Effector memory CD4-positive, alpha-beta T cell (primary cell): ENCODE results near the gene PARD3B.

Experiments
- DNase-seq, 3 donors: peaks; one replicate each; pipeline ENCODE4 v3.0.0-alpha.2; 2020
- H3K27ac ChIP-seq: 2 replicates; pipeline ENCODE4 v1.7.0; 2013; ENCODE audit warnings: mild to moderate bottlenecking, low read length, moderate library complexity; ENCODE audit not compliant: insufficient read depth, poor library complexity, severe bottlenecking
- H3K27me3 ChIP-seq: replicated peaks from 2 replicates; pipeline ENCODE4 v1.7.0; 2013; ENCODE audit warnings: mild to moderate bottlenecking, low read length; ENCODE audit not compliant: insufficient read depth, control insufficient read depth, poor library complexity, severe bottlenecking
- H3K36me3 ChIP-seq: 2 replicates; pipeline ENCODE4 v1.7.0; 2013; ENCODE audit warnings: mild to moderate bottlenecking, low read length, moderate library complexity; ENCODE audit not compliant: control insufficient read depth, insufficient read depth
- H3K4me1 ChIP-seq: 2 replicates; pipeline ENCODE4 v1.7.0; 2013; ENCODE audit warnings: low read length, mild to moderate bottlenecking; ENCODE audit not compliant: control insufficient read depth, insufficient read depth, poor library complexity, severe bottlenecking
- H3K4me3 ChIP-seq: 2 replicates; pipeline ENCODE4 v1.7.0; 2013; ENCODE audit warnings: low read length, low read depth, mild to moderate bottlenecking; ENCODE audit not compliant: insufficient read depth, poor library complexity, severe bottlenecking
- H3K9me3 ChIP-seq: 2 replicates; pipeline ENCODE4 v1.7.0; 2013; ENCODE audit warnings: mild to moderate bottlenecking, low read length, moderate library complexity; ENCODE audit not compliant: control insufficient read depth

The PARD3B gene

DNA sequence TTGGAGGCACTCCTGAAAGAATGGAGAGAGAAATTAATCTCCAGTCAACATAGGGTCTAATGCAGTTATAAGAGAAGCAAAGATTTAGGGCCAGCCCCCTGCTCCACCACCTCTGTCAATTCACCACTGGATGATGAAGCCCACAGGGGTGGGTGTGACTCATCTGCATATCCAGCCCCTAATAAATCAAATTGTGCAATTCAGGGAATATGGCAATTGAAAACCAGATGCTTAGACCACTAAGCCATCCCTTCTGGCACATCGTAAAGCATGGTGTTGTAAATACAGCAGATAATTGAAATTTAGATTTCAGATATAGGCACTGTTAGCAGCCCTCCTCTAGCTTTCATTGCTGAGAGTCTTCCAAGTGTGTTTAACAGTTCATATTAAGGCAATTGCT is 541.4 kb downstream of the PARD3B start:
- no peak overlapping the region for H3K27ac ChIP-seq
- H3K4me3 ChIP-seq = no peak overlapping the region
- H3K27me3 ChIP-seq = no peaks in the 10 kb centered on the region
- no peaks in the 10 kb centered on the region for H3K4me1 ChIP-seq
- H3K9me3 ChIP-seq = no peaks in the 10 kb centered on the region
- no peak for DNase-seq
- H3K36me3 ChIP-seq = no peaks in the 10 kb centered on the region

GRCh38 chr2:205087862-205088261 is 542.6 kb downstream of the PARD3B start:
- Histone ChIP-seq H3K27ac (no peak overlapping the region), H3K36me3 (no peaks in the 10 kb centered on the region), H3K27me3 (no peaks in the 10 kb centered on the region), H3K4me3 (no peak overlapping the region), H3K9me3 (no peaks in the 10 kb centered on the region), H3K4me1 (no peaks in the 10 kb centered on the region)
- DNase-seq = no peak

- DNase-seq = no peak
- Histone ChIP-seq H3K4me3 (no peak overlapping the region), H3K9me3 (no peaks in the 10 kb centered on the region), H3K27ac (no peak overlapping the region), H3K27me3 (no peaks in the 10 kb centered on the region), H3K4me1 (no peaks in the 10 kb centered on the region), H3K36me3 (no peaks in the 10 kb centered on the region)
Measured at GRCh38 chr2:205089958-205090357, 544.7 kb downstream of the PARD3B start.

DNA sequence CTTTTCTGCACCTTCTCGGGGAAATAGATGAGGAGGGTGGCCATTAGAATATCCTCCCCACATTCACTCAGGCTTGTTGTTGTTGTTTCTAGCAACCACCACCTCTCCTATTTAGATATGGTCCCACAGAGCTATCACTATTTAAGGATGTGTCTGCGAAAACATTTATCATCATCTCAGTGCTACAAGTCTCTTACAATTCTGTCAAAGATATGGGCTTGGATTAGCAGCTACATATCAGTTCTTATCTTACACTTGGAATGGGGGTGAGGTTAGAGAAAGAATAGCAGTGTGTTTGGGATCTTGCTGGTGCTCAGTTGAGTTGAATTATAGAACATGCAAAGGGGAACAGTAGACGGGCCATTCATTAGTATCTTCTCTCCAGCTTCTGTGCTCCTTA is 546.1 kb downstream of the PARD3B start:
- Histone ChIP-seq H3K4me3 (no peak overlapping the region), H3K36me3 (no peaks in the 10 kb centered on the region), H3K9me3 (no peaks in the 10 kb centered on the region), H3K27me3 (no peaks in the 10 kb centered on the region), H3K4me1 (no peaks in the 10 kb centered on the region), H3K27ac (no peak overlapping the region)
- no peak for DNase-seq

GRCh38 chr2:205094031-205094430 is 548.8 kb downstream of the PARD3B start:
- no peaks in the 10 kb centered on the region for H3K9me3 ChIP-seq
- no peak for DNase-seq
- no peak overlapping the region for H3K4me3 ChIP-seq
- H3K27ac ChIP-seq = no peak overlapping the region
- no peaks in the 10 kb centered on the region for H3K36me3 ChIP-seq
- H3K27me3 ChIP-seq = no peaks in the 10 kb centered on the region
- H3K4me1 ChIP-seq = no peaks in the 10 kb centered on the region

GRCh38 chr2:205103699-205104098 is 558.4 kb downstream of the PARD3B start:
- Histone ChIP-seq H3K9me3 (no peaks in the 10 kb centered on the region), H3K4me1 (no peaks in the 10 kb centered on the region), H3K27me3 (no peaks in the 10 kb centered on the region), H3K27ac (no peak overlapping the region), H3K4me3 (no peak overlapping the region), H3K36me3 (no peaks in the 10 kb centered on the region)
- DNase-seq = no peak

GRCh38 chr2:205107810-205108209 is 562.5 kb downstream of the PARD3B start:
- no peaks in the 10 kb centered on the region for H3K9me3 ChIP-seq
- H3K4me3 ChIP-seq = no peak overlapping the region
- H3K36me3 ChIP-seq = no peaks in the 10 kb centered on the region
- H3K27me3 ChIP-seq = no peaks in the 10 kb centered on the region
- DNase-seq = no peak
- no peaks in the 10 kb centered on the region for H3K4me1 ChIP-seq
- H3K27ac ChIP-seq = no peak overlapping the region

DNA sequence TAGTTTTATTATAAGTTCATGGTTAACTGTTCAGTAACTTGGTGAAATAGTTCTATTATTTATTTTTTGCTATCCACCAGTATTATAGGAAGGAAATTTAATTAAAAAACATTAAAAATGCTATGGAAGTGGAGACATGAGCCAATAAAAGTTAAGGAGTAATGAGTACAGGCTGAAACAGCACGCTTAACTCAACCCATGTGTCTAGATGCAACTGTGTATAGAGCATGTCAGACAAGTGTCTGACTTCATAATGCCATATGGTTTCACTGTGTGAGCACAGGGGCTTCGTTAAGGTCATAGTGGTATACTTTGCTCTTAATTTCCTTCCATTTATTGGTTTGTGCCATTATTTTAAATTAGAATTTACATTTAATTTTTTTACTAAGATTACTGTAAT is 570.2 kb downstream of the PARD3B start:
- Histone ChIP-seq H3K4me1 (no peaks in the 10 kb centered on the region), H3K27me3 (no peaks in the 10 kb centered on the region), H3K9me3 (no peaks in the 10 kb centered on the region), H3K4me3 (no peak overlapping the region), H3K36me3 (no peaks in the 10 kb centered on the region), H3K27ac (no peak overlapping the region)
- DNase-seq = no peak

DNA sequence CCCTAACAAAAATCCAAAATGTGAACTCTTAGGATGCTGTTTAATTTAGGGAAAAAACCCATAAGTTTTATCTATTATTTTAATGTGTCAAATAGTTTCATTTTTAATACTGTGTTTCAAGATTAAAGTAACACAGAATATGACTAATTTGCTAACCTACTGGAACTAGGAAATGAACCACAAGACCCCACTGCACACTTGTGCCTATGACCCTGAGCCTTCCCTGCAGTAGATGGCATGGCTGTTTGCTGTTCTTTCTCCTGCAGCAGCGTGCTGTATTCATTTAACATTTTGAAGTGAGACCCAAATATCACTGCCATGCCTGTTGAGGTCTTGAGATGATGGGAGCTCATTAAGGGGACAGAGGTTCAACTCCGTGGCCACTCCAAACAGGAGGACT is 571.9 kb downstream of the PARD3B start:
- H3K9me3 ChIP-seq = no peaks in the 10 kb centered on the region
- no peaks in the 10 kb centered on the region for H3K4me1 ChIP-seq
- H3K4me3 ChIP-seq = no peak overlapping the region
- H3K36me3 ChIP-seq = no peaks in the 10 kb centered on the region
- DNase-seq = no peak
- H3K27ac ChIP-seq = no peak overlapping the region
- H3K27me3 ChIP-seq = no peaks in the 10 kb centered on the region

DNA sequence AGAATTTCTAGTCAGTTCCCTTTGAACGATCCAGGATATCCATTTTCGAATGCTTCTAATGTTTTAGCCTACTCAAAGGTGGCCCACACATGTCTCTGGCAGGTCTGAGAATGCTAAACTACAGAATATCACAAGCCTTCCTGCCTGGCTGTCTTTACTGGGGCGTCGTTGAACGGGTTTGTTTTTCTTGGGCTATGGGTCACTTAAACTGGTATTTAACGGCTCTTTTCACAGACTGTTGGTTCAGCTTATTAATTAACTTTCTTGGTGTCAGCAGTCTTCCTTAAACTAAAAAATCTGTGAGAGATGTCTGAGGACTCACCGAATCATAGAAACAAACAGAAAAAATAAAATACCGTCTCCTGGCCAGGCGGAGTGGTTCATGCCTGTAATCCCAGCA is 573.9 kb downstream of the PARD3B start:
- H3K9me3 ChIP-seq = no peaks in the 10 kb centered on the region
- no peaks in the 10 kb centered on the region for H3K4me1 ChIP-seq
- no peak overlapping the region for H3K4me3 ChIP-seq
- no peaks in the 10 kb centered on the region for H3K27me3 ChIP-seq
- H3K36me3 ChIP-seq = no peaks in the 10 kb centered on the region
- no peak for DNase-seq
- H3K27ac ChIP-seq = no peak overlapping the region

DNA sequence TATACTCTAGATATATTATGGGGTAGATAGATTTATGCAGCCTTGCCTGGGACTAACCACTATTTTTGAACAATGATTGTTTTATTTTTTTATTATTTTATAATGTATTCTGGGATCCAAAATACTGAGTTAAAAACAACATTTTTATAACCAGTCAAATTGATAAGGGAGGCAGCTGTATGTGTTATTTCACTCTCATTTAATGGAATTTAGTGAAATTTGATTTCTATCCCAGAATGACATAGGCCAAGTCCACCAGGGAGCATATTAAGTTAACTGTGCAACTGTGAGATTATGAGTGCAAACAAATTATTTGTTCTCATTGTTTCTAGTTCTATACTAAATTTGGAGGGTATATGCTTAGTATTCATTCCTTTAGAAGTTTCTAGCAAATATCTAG is 583.5 kb downstream of the PARD3B start:
- Histone ChIP-seq H3K4me1 (no peaks in the 10 kb centered on the region), H3K36me3 (no peaks in the 10 kb centered on the region), H3K27me3 (no peaks in the 10 kb centered on the region), H3K4me3 (no peak overlapping the region), H3K9me3 (no peaks in the 10 kb centered on the region), H3K27ac (no peak overlapping the region)
- DNase-seq = no peak
